SK-N-SH (cell line): Measurements from ENCODE around the gene C2orf66. TPM values are rescaled to one million over a fixed set of nuclear protein-coding genes. Genes with fewer than 3 reads are reported as not detected.

ENCODE experiments used
- CTCF ChIA-PET: fragments of 300-600, 350-600 bp; formaldehyde crosslinking; extraction: SDS; loops from one replicate; lab custom pipeline; 2021; lab: Yijun Ruan, JAX
- POLR2A ChIA-PET: fragments of 350-600 bp; sonication (Branson Sonifier 250); formaldehyde crosslinking; extraction: SDS; loops from one replicate; lab custom pipeline; 2020; ENCODE audit warnings: antibody characterized with exemption, inconsistent platforms; lab: Yijun Ruan, JAX
- DNase-seq: peaks from one replicate; pipeline ENCODE4 v3.0.0; 2012
- H2AFZ ChIP-seq: fragments of 200-600 bp; sonication (generic); 2 replicates; pipeline ENCODE4 v1.8.1; 2016; ENCODE audit warnings: antibody characterized with exemption, mild to moderate bottlenecking, low read depth
- H3F3A ChIP-seq: fragments of 200-600 bp; sonication (generic); replicated peaks from 2 replicates; pipeline ENCODE3; 2016; ENCODE audit warnings: antibody characterized with exemption, mild to moderate bottlenecking; ENCODE audit not compliant: insufficient read depth
- H3K27ac ChIP-seq, 2 experiments: fragments of 200-500 bp in 1 of 2; fragments of 200-600 bp in 1 of 2; sonication (Bioruptor generic) in 1 of 2; sonication (generic), shearing (Covaris generic) in 1 of 2; 2 replicates each; pipeline versions ENCODE4 v1.5.1 to v1.6.1; 2014 to 2016; ENCODE audit warnings: low read depth in 2 of 2, inconsistent platforms in 1 of 2, low read length in 1 of 2, mild to moderate bottlenecking in 1 of 2, mixed read lengths in 1 of 2
- H3K27me3 ChIP-seq: fragments of 200-600 bp; sonication (generic), shearing (Covaris generic); 2 replicates; pipeline ENCODE4 v1.6.1; 2016; ENCODE audit warnings: mixed run types; ENCODE audit not compliant: insufficient read depth
- H3K36me3 ChIP-seq, 2 experiments: fragments of 200-500 bp in 1 of 2; fragments of 200-600 bp in 1 of 2; sonication (Bioruptor generic) in 1 of 2; sonication (generic) in 1 of 2; replicated peaks in 1 of 2; 2 replicates each; pipeline versions ENCODE3 to v1.5.1; 2014 to 2016; ENCODE audit warnings: low read length in 1 of 2, mild to moderate bottlenecking in 1 of 2; ENCODE audit not compliant: insufficient read depth in 2 of 2, control insufficient read depth in 1 of 2
- H3K4me1 ChIP-seq, 2 experiments: fragments of 200-500 bp in 1 of 2; fragments of 200-600 bp in 1 of 2; sonication (Bioruptor generic) in 1 of 2; sonication (generic), shearing (Covaris generic) in 1 of 2; 2 replicates each; pipeline versions ENCODE4 v1.5.1 to v1.6.1; 2014 to 2016; ENCODE audit warnings: low read depth in 1 of 2, low read length in 1 of 2, mixed run types in 1 of 2; ENCODE audit not compliant: insufficient read depth in 2 of 2, control insufficient read depth in 1 of 2
- H3K4me2 ChIP-seq: fragments of 200-600 bp; sonication (generic), shearing (Covaris generic); 2 replicates; pipeline ENCODE4 v1.6.1; 2017; ENCODE audit warnings: mixed run types
- H3K4me3 ChIP-seq, 2 experiments: fragments of 200-500 bp in 1 of 2; fragments of 200-600 bp in 1 of 2; sonication (Bioruptor generic) in 1 of 2; sonication (generic), shearing (Covaris generic) in 1 of 2; 2 replicates each; pipeline versions ENCODE4 v1.5.1 to v1.8.1; 2014 to 2016; ENCODE audit warnings: low read depth in 2 of 2, inconsistent platforms in 1 of 2, low read length in 1 of 2, mild to moderate bottlenecking in 1 of 2, mixed read lengths in 1 of 2, moderate library complexity in 1 of 2
- H3K79me2 ChIP-seq: fragments of 200-600 bp; sonication (generic); 2 replicates; pipeline ENCODE4 v1.8.1; 2017; ENCODE audit warnings: mild to moderate bottlenecking; ENCODE audit not compliant: insufficient read depth
- H3K9ac ChIP-seq: fragments of 200-600 bp; sonication (generic); 2 replicates; pipeline ENCODE4 v1.6.1; 2017; ENCODE audit warnings: mixed run types
- H3K9me2 ChIP-seq: fragments of 200-600 bp; sonication (generic); 2 replicates; pipeline ENCODE4 v1.6.1; 2017; ENCODE audit warnings: mixed run types
- H3K9me3 ChIP-seq: fragments of 200-600 bp; sonication (generic); 2 replicates; pipeline ENCODE4 v1.6.1; 2017; ENCODE audit warnings: mixed run types, mild to moderate bottlenecking, moderate library complexity
- H4K20me1 ChIP-seq: fragments of 200-600 bp; sonication (generic); 2 replicates; pipeline ENCODE4 v1.6.1; 2017; ENCODE audit warnings: mild to moderate bottlenecking, mixed run types; ENCODE audit not compliant: insufficient read depth
- CHD2 ChIP-seq: fragments of 150-350 bp; IDR thresholded peaks from 2 replicates; pipeline ENCODE4 v1.6.1; 2018; ENCODE audit warnings: low read length; ENCODE audit not compliant: partially characterized antibody
- FOSL2 ChIP-seq: IDR thresholded peaks from 2 replicates; pipeline ENCODE4 v1.4.0; 2012; ENCODE audit warnings: low read depth, mild to moderate bottlenecking, moderate library complexity, borderline replicate concordance
- FOXJ3 ChIP-seq: sonication (generic); formaldehyde crosslinking; IDR thresholded peaks from 2 replicates; pipeline ENCODE4 v1.5.1; 2020; ENCODE audit warnings: mild to moderate bottlenecking, missing genetic modification reagents
- FOXM1 ChIP-seq: IDR thresholded peaks from 2 replicates; pipeline ENCODE4 v1.4.0; 2012; ENCODE audit warnings: low read depth, mild to moderate bottlenecking
- JUND ChIP-seq: IDR thresholded peaks from 2 replicates; pipeline ENCODE4 v1.4.0; 2012
- NRF1 ChIP-seq: IDR thresholded peaks from 2 replicates; pipeline ENCODE4 v1.6.1; 2012; ENCODE audit warnings: low read depth, mild to moderate bottlenecking, low read length
- PBX3 ChIP-seq: IDR thresholded peaks from 2 replicates; pipeline ENCODE4; 2012
- POLR2AphosphoS5 ChIP-seq: IDR thresholded peaks from 2 replicates; pipeline ENCODE4 v1.6.1; 2012; ENCODE audit warnings: low read depth, low read length
- RAD21 ChIP-seq: IDR thresholded peaks from 2 replicates; pipeline ENCODE4 v1.6.1; 2012; ENCODE audit warnings: mild to moderate bottlenecking, low read length
- RCOR1 ChIP-seq: fragments of 150-350 bp; IDR thresholded peaks from 2 replicates; pipeline ENCODE4 v1.6.1; 2017; ENCODE audit warnings: antibody characterized with exemption, low read length
- REST ChIP-seq: IDR thresholded peaks from 2 replicates; pipeline ENCODE4 v1.6.1; 2012; ENCODE audit warnings: mild to moderate bottlenecking, low read depth, low read length, moderate library complexity
- RFX5 ChIP-seq: IDR thresholded peaks from 2 replicates; pipeline ENCODE4 v1.6.1; 2012; ENCODE audit warnings: mild to moderate bottlenecking, improper control_type of control experiment, low read length
- RXRA ChIP-seq: IDR thresholded peaks from 2 replicates; pipeline ENCODE4 v1.4.0; 2012; ENCODE audit warnings: low read depth, mild to moderate bottlenecking, borderline replicate concordance
- TAF1 ChIP-seq: IDR thresholded peaks from 2 replicates; pipeline ENCODE4 v1.6.1; 2012; ENCODE audit warnings: low read depth, mild to moderate bottlenecking, low read length, moderate library complexity, borderline replicate concordance
- TCF12 ChIP-seq: IDR thresholded peaks from 2 replicates; pipeline ENCODE4 v1.4.0; 2012
- USF2 ChIP-seq: fragments of 150-350 bp; IDR thresholded peaks from 2 replicates; pipeline ENCODE4 v1.6.1; 2017; ENCODE audit warnings: antibody characterized with exemption, low read length, low read depth, borderline replicate concordance
- ZBTB33 ChIP-seq: IDR thresholded peaks from 2 replicates; pipeline ENCODE4 v1.4.0; 2012; ENCODE audit warnings: low read depth, borderline replicate concordance
- WGBS: methylation state at CpG from one replicate; pipeline ENCODE4 v1.1.6; 2017; ENCODE audit warnings: low lambda C conversion rate; 5-methylcytosine and 5-hydroxymethylcytosine counted together
- polyA plus RNA-seq, 3 experiments: library from polyadenylated mRNA; depleted of rRNA; stranded (reverse); fragments of >200 nt; gene quantifications; 2 replicates each; pipeline ENCODE4 v1.2.3, GENCODE V29; 2012

The C2orf66 gene
- polyA plus RNA-seq, 1 of the 3 experiments (the other 2 are of a cell fraction), result 0.64 TPM

GRCh38 chr2:196798980-196799379, 10.2 kb downstream of the C2orf66 start:
- peaks cover 12% of the 10 kb centered on the region for H3F3A ChIP-seq
- no peaks in the 10 kb centered on the region for H4K20me1 ChIP-seq
- peak overlapping the region; percentile 83 for H3K4me2 ChIP-seq
- no peaks in the 10 kb centered on the region for H3K9me3 ChIP-seq
- peaks cover 28 to 29% of the 10 kb centered on the region in 2 experiments for H3K36me3 ChIP-seq
- ChIA-PET CTCF (interaction anchor here (0.8 to 1.3 kb wide), 5 partner anchors 9 to 579 kb away, joined by 3 to 4 read pairs (median 3); no protein-coding TSS in a partner anchor), POLR2A (interaction anchor here (0.7 to 1.7 kb wide), 7 partner anchors 8 to 194 kb away, joined by 3 to 6 read pairs (median 3); no protein-coding TSS in a partner anchor)
- H3K9ac ChIP-seq, result peak overlapping the region; percentile 83
- peak overlapping the region; percentile 87 for H2AFZ ChIP-seq
- TF ChIP-seq JUND (no peak), POLR2AphosphoS5 (no peak), PBX3 (no peak), RCOR1 (no peak), RXRA (no peak), RFX5 (no peak), ZBTB33 (no peak), FOSL2 (no peak), TCF12 (no peak), TAF1 (no peak), USF2 (no peak), FOXM1 (no peak), NRF1 (no peak), CHD2 (no peak), REST (no peak), RAD21 (no peak), FOXJ3 (CRISPR knock-in tag) (no peak)
- H3K4me1 ChIP-seq, result peaks cover 5 to 6% of the 10 kb centered on the region in 2 experiments
- 4% methylated on average over 10 of the region's 10 CpGs for WGBS
- no peaks in the 10 kb centered on the region for H3K27me3 ChIP-seq
- H3K9me2 ChIP-seq, result no peaks in the 10 kb centered on the region
- H3K79me2 ChIP-seq, result peaks cover 29% of the 10 kb centered on the region
- peak overlapping the region; percentile 64 to 70 for H3K27ac ChIP-seq
- DNase-seq, result peak; percentile 12
- H3K4me3 ChIP-seq, result peak overlapping the region; percentile 78 to 88
